ENCODE measurements around the gene LGALS9.

Gene LGALS9

GRCh38 chr17:27630607-27631410, at the start of gene LGALS9:
Gene LGALS9, plus strand, starts transcription at chr17:27631188. Its CDS starts 78 bp downstream, at chr17:27631266.
- peak within 1 kb of the TSS; percentile 4 to 5 for H3K4me3 ChIP-seq (replicated peaks in 1 of 2; ENCODE audit: low read depth in 2 of 2, low read length in 2 of 2)
- DNase-seq (ENCODE audit: low read depth in 2 of 2), result peak; percentile 14 to 58
- TF ChIP-seq, protein P1, sequence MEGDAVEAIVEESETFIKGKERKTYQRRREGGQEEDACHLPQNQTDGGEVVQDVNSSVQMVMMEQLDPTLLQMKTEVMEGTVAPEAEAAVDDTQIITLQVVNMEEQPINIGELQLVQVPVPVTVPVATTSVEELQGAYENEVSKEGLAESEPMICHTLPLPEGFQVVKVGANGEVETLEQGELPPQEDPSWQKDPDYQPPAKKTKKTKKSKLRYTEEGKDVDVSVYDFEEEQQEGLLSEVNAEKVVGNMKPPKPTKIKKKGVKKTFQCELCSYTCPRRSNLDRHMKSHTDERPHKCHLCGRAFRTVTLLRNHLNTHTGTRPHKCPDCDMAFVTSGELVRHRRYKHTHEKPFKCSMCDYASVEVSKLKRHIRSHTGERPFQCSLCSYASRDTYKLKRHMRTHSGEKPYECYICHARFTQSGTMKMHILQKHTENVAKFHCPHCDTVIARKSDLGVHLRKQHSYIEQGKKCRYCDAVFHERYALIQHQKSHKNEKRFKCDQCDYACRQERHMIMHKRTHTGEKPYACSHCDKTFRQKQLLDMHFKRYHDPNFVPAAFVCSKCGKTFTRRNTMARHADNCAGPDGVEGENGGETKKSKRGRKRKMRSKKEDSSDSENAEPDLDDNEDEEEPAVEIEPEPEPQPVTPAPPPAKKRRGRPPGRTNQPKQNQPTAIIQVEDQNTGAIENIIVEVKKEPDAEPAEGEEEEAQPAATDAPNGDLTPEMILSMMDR (IDR thresholded peaks at IDR 0.05; ENCODE audit: low read depth, low read length), result no peak

DNA sequence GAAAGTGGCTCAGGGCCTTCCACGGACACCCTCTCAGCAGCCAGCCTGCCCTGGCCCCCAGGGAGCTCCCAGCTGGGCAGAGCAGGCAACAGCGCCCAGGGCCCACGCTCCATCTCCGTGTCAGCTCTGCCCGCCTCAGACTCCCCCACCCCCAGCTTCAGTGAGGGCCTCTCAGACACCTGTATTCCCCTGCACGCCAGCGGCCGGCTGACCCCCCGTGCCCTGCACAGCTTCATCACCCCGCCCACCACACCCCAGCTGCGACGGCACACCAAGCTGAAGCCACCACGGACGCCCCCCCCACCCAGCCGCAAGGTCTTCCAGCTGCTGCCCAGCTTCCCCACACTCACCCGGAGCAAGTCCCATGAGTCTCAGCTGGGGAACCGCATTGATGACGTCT, 48.3 kb upstream of the LGALS9 start:
- no peak for DNase-seq (ENCODE audit: low read depth in 2 of 2)
- TF ChIP-seq, protein P1 (IDR thresholded peaks at IDR 0.05; ENCODE audit: low read depth, low read length), result no peak
- H3K4me3 ChIP-seq (replicated peaks in 1 of 2; ENCODE audit: low read depth in 2 of 2, low read length in 2 of 2), result no peak overlapping the region

DNA sequence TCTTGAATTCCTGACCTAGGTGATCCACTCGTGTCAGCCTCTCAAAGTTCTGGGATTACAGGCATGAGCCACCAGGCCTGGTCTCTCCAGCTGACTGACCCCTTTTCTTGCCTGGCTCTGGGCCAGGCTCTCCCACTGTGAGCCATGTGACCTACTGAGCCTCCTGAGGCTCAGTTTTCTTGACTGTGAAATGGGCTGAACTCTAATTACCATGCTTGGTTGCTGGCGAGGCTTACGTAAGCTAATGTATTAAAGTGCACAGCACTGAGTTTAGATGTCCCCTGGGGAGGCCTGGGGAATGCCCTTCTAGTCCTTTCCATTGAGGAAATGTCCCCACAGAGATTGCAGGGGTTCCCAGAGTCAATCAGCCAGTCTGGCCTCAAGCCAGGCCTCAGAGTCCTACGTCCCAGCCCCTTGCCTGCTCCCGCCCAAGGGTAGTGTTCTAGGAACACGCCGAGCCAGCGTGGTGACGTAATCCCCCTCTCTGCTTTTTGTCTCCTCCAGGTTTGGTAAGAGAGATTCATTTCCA, 45.8 kb upstream of the LGALS9 start:
- TF ChIP-seq, protein P1 (IDR thresholded peaks at IDR 0.05; ENCODE audit: low read depth, low read length), result no peak
- no peak overlapping the region for H3K4me3 ChIP-seq (replicated peaks in 1 of 2; ENCODE audit: low read depth in 2 of 2, low read length in 2 of 2)
- peak in 1 of 2 donors; percentile 42 for DNase-seq (ENCODE audit: low read depth in 2 of 2)

GRCh38 chr17:27585792-27586191, 45.2 kb upstream of the LGALS9 start:
- no peak for DNase-seq (ENCODE audit: low read depth in 2 of 2)
- TF ChIP-seq, protein P1 (IDR thresholded peaks at IDR 0.05; ENCODE audit: low read depth, low read length), result no peak
- H3K4me3 ChIP-seq (replicated peaks in 1 of 2; ENCODE audit: low read depth in 2 of 2, low read length in 2 of 2), result no peak overlapping the region

DNA sequence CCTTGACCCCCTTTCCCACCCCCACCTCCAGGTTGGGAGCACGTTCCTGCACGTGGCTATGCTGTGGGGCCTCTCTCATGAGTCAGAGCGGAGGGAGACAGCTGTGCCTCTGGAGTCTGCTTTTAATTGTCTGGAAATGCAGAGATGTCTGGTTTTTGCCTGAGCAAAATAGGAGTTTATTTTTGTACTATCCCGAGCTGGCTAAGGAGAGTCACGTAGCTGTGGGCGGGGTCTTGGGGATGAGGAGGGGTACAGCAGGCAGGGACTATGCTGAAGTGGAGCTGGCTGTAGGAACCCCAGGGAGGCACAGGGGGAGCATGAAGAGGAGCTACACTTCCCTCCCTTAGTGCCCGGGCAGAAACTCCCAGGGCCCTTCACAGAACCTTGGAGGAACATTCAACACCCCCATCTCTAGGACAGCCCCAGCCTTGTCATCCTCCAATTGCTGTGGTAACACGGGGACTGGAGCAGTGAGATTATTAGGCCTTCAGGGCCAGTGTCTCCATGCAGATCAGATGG, 44.7 kb upstream of the LGALS9 start:
- DNase-seq (ENCODE audit: low read depth in 2 of 2), result peak in 1 of 2 donors; percentile 86
- TF ChIP-seq, protein P1 (IDR thresholded peaks at IDR 0.05; ENCODE audit: low read depth, low read length), result no peak
- H3K4me3 ChIP-seq (replicated peaks in 1 of 2; ENCODE audit: low read depth in 2 of 2, low read length in 2 of 2), result no peak overlapping the region

DNA sequence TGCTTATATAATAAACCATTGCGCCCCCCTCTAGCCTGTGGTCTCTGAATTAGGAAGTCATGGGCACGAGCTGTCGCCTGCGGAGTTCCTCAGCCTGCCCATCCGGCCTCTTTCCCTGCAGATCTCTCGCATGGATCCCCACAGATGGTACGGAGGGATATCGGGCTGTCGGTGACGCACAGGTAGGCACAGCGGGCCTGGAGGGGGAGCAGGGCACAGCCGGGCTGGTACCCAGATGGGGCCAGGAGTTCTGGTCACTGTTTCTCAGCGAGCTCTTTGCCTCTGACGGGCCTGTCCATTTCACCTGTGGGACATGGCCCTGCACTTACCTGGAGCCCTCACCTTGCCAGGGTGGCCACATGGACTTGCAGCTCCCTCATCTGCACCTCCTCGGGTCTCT, 42.6 kb upstream of the LGALS9 start:
- H3K4me3 ChIP-seq (replicated peaks in 1 of 2; ENCODE audit: low read depth in 2 of 2, low read length in 2 of 2), result no peak overlapping the region
- TF ChIP-seq, protein P1 (IDR thresholded peaks at IDR 0.05; ENCODE audit: low read depth, low read length), result no peak
- DNase-seq (ENCODE audit: low read depth in 2 of 2), result no peak
